ENCODE measurements around the gene MGAT1.
"Not testable (repeated sequence)": the region's sequence is repeated elsewhere in the genome, so short reads cannot be mapped to it uniquely, and the experiment has no call there.

Gene MGAT1

GRCh38 chr5:180804129-180804618 lies 1.6 kb upstream of the MGAT1 start:
- no peak for DNase-seq (ENCODE audit: low read depth)

- DNase-seq (ENCODE audit: low read depth) = no peak
Measured at GRCh38 chr5:180803181-180804128, 849 bp upstream of the MGAT1 start.

GRCh38 chr5:180801596-180802324 lies 846 bp downstream of the MGAT1 start:
- no peak for DNase-seq (ENCODE audit: low read depth)

- DNase-seq (ENCODE audit: low read depth) = no peak
Measured at GRCh38 chr5:180799902-180800801, 2.5 kb downstream of the MGAT1 start.

- no peak for DNase-seq (ENCODE audit: low read depth)
Measured at GRCh38 chr5:180799194-180799593, 3.4 kb downstream of the MGAT1 start.

- DNase-seq (ENCODE audit: low read depth) = no peak
Measured at GRCh38 chr5:180798193-180798592, 4.4 kb downstream of the MGAT1 start.

GRCh38 chr5:180797256-180798192 lies 5.1 kb downstream of the MGAT1 start:
- no peak for DNase-seq (ENCODE audit: low read depth)

GRCh38 chr5:180795771-180796313 lies 6.8 kb downstream of the MGAT1 start:
- no peak for DNase-seq (ENCODE audit: low read depth)

- no peak for DNase-seq (ENCODE audit: low read depth)
Measured at GRCh38 chr5:180792965-180793287, 9.7 kb downstream of the MGAT1 start.

- DNase-seq (ENCODE audit: low read depth) = no peak
Measured at GRCh38 chr5:180792287-180792964, 10.2 kb downstream of the MGAT1 start.

GRCh38 chr5:180791611-180792213 lies 10.9 kb downstream of the MGAT1 start:
- no peak for DNase-seq (ENCODE audit: low read depth)

- no peak for DNase-seq (ENCODE audit: low read depth)
Measured at GRCh38 chr5:180790524-180790923, 12.1 kb downstream of the MGAT1 start.

GRCh38 chr5:180790020-180790419 lies 12.6 kb downstream of the MGAT1 start:
- DNase-seq (ENCODE audit: low read depth) = no peak

- DNase-seq (ENCODE audit: low read depth) = not testable (repeated sequence)
Measured at GRCh38 chr5:180788651-180789410, 13.8 kb downstream of the MGAT1 start.

GRCh38 chr5:180787711-180788431 lies 14.7 kb downstream of the MGAT1 start:
- no peak for DNase-seq (ENCODE audit: low read depth)

- DNase-seq (ENCODE audit: low read depth) = no peak
Measured at GRCh38 chr5:180786531-180787398, 15.8 kb downstream of the MGAT1 start.

- DNase-seq (ENCODE audit: low read depth) = no peak
Measured at GRCh38 chr5:180785794-180786221, 16.8 kb downstream of the MGAT1 start.
